ENCODE data around the gene RAD51B.

RAD51B gene

DNA sequence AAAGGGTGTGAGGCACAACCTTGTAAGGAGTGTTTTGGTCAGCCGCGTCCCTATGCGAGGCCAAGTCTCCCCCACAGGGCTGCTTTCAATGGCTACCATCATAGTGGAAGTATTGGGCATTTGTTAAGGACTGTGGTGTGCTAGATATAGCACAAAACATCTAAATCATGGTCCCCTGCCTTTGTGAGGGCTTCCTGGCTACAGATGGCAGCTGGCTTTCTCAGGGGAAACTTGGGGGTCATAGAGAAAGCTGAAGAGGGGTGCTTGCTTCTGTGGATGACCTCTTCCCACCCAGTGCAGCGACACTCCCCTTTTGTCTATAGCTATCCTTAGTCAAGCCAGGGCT lies 657.5 kb downstream of the RAD51B start:
- TF ChIP-seq POLR2A (IDR thresholded peaks at IDR 0.05; ENCODE audit: low read depth, low read length) (no peak), POLR2AphosphoS5 (IDR thresholded peaks at IDR 0.05; ENCODE audit: low read depth, low read length) (no peak), TAF1 (IDR thresholded peaks at IDR 0.05; ENCODE audit: borderline replicate concordance, low read depth, low read length) (no peak)
- no peak for DNase-seq (ENCODE audit: insufficient read length)
- FAIRE-seq, result peak; percentile 73

GRCh38 chr14:68477461-68478085 lies 658.0 kb downstream of the RAD51B start:
- FAIRE-seq (no peak), DNase-seq (ENCODE audit: insufficient read length) (no peak)
- TF ChIP-seq TAF1 (IDR thresholded peaks at IDR 0.05; ENCODE audit: borderline replicate concordance, low read depth, low read length) (no peak), POLR2A (IDR thresholded peaks at IDR 0.05; ENCODE audit: low read depth, low read length) (no peak), POLR2AphosphoS5 (IDR thresholded peaks at IDR 0.05; ENCODE audit: low read depth, low read length) (no peak)

GRCh38 chr14:68479247-68479646 lies 659.7 kb downstream of the RAD51B start:
- TF ChIP-seq TAF1 (IDR thresholded peaks at IDR 0.05; ENCODE audit: borderline replicate concordance, low read depth, low read length) (no peak), POLR2AphosphoS5 (IDR thresholded peaks at IDR 0.05; ENCODE audit: low read depth, low read length) (no peak), POLR2A (IDR thresholded peaks at IDR 0.05; ENCODE audit: low read depth, low read length) (no peak)
- DNase-seq (ENCODE audit: insufficient read length), result no peak
- no peak for FAIRE-seq

- no peak for FAIRE-seq
- no peak for TF ChIP-seq POLR2A (IDR thresholded peaks at IDR 0.05; ENCODE audit: low read depth, low read length)
- TF ChIP-seq POLR2AphosphoS5 (IDR thresholded peaks at IDR 0.05; ENCODE audit: low read depth, low read length), result no peak
- TF ChIP-seq TAF1 (IDR thresholded peaks at IDR 0.05; ENCODE audit: borderline replicate concordance, low read depth, low read length), result no peak
- DNase-seq (ENCODE audit: insufficient read length), result no peak
Measured at GRCh38 chr14:68482018-68482417, 662.4 kb downstream of the RAD51B start.

DNA sequence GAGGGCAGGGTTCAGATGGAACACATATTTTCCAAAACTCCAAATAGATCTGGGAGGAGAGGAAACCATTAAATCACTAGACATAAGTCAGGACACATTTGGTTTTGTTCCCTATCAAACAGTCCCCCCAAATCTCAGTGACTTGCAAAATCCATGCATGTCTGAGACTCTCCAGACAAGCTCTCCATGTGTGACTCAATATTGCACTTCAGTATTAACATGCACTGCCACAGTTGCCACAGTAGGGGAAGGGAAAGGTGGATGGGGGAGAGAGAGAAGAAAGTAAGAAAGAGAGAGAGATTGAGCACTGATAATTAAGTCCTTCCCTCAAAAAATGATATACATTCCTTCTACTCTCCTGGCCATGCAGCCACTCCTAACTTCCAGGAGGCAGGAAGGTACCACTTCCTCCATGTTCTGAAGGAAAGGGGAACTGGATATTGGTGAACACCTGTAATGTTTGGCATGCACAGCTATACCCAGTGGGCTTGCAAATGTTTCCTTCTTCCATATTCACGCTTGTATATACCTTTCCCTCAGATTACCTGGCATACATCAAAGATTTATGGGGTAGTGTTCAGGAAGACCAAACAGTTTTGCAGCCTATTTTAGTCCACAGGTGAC lies 663.3 kb downstream of the RAD51B start:
- FAIRE-seq (no peak), DNase-seq (ENCODE audit: insufficient read length) (no peak)
- no peak for TF ChIP-seq POLR2AphosphoS5 (IDR thresholded peaks at IDR 0.05; ENCODE audit: low read depth, low read length)
- TF ChIP-seq POLR2A (IDR thresholded peaks at IDR 0.05; ENCODE audit: low read depth, low read length), result no peak
- TF ChIP-seq TAF1 (IDR thresholded peaks at IDR 0.05; ENCODE audit: borderline replicate concordance, low read depth, low read length), result no peak

DNA sequence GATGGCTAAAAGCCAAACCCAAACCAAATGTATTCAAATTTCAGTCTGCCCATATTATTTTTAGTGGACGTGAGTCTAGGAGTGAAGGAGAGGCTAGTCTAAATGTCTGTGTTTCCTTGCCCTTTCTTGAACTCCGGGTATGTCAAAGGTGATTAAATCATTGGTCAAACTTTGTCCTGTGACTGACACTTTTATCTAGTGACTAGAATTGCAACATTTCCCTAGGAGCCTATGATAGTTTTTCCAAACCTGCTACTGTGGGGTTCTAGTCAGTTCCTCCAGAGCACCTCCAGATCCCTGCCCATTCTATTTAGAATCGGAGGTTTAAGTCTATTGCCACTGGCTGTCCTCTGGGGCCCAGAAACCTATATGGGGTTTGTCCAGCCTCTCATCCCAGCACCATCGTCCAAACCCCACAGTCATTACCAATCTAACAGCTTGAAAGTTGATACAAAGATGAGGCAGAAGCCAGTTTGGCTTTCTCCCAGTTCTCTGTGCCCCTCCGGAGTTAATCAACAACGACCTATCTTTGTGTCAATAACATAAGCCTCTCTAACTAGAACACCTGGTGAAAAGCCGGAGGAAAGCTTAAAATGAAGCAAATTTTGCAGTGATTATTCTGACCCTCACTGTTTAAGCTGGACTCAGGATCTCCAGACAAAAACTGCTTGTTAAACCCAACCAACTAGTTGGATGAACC lies 666.6 kb downstream of the RAD51B start:
- DNase-seq (ENCODE audit: insufficient read length), result no peak
- TF ChIP-seq POLR2AphosphoS5 (IDR thresholded peaks at IDR 0.05; ENCODE audit: low read depth, low read length) (no peak), POLR2A (IDR thresholded peaks at IDR 0.05; ENCODE audit: low read depth, low read length) (no peak), TAF1 (IDR thresholded peaks at IDR 0.05; ENCODE audit: borderline replicate concordance, low read depth, low read length) (no peak)
- no peak for FAIRE-seq

DNA sequence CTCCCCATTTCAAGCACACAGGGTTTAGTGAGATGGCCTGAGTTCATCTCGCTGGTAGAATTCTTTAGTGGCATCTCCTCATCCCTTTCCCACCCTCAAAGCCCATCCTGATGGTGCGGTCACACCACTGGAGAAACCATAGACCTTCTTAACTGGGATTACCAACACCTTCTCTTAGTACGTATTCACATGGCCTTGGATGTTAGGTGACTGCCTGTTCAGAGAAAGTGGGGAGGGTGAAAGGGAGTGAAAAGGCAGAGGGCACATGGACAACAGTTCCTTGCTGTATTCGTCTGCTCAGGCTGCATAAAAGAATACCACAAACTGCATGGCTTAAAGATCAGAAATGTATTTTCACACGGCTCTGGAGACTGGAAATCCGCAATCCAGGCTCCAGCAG lies 667.2 kb downstream of the RAD51B start:
- no peak for TF ChIP-seq POLR2A (IDR thresholded peaks at IDR 0.05; ENCODE audit: low read depth, low read length)
- no peak for TF ChIP-seq POLR2AphosphoS5 (IDR thresholded peaks at IDR 0.05; ENCODE audit: low read depth, low read length)
- no peak for TF ChIP-seq TAF1 (IDR thresholded peaks at IDR 0.05; ENCODE audit: borderline replicate concordance, low read depth, low read length)
- DNase-seq (ENCODE audit: insufficient read length), result no peak
- FAIRE-seq, result no peak

DNA sequence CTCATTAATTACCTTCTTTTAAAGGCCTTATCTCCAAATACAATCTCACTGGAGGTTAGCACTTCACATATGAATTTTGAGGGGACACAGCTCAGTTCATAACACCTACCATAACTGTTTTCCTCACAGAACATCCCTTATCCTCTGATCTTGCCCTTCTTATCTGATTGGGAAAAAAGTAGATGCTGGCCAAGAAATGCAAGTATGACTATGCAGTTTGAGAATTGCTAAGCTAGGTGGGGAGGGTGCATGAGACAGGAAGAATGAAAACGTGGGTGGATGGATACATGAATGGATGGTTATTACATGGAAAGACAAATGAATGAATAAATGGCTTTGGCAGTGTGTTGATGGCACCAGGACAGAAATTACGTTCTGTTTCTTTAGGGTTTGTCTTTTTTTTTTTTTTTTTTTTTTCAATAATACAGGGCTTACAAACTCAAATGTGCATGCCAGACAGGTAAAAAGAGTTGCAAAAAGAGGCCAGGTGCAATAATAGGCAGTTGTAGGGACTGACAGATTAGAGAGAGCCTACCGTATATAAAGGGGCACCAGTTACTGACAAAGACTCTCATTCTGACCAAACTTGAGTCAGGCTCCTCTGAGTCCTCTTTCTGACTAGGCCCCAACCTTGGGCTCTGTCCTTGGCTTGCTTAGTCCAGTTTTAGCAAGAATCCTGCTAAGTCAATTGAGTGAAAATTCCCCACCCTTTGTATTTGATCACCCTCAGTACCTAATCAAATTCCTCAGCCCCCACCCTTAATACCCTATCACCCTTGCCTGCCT lies 668.4 kb downstream of the RAD51B start:
- DNase-seq (ENCODE audit: insufficient read length), result no peak
- no peak for TF ChIP-seq POLR2A (IDR thresholded peaks at IDR 0.05; ENCODE audit: low read depth, low read length)
- TF ChIP-seq TAF1 (IDR thresholded peaks at IDR 0.05; ENCODE audit: borderline replicate concordance, low read depth, low read length), result no peak
- TF ChIP-seq POLR2AphosphoS5 (IDR thresholded peaks at IDR 0.05; ENCODE audit: low read depth, low read length), result no peak
- no peak for FAIRE-seq

DNA sequence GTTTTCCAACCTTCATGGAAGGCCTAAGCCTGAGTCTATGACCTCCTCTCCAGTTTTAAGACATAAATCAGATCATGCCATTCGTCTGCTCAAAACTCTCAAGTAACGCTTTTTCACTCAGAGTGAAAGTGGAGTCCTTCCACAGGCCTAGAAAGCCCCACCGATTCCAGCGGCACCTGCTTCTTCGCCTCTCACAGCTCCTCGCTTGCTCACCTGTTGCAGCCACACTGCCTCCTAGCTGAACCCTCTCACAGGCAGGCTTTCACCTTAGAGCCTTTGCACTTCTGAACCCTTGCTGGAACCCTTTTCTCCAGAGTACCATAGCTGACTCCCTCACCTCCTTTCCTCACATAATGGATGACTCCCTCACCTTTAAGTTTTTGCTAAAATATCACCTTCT lies 672.2 kb downstream of the RAD51B start:
- DNase-seq (ENCODE audit: insufficient read length) (no peak), FAIRE-seq (peak; percentile 40)
- TF ChIP-seq TAF1 (IDR thresholded peaks at IDR 0.05; ENCODE audit: borderline replicate concordance, low read depth, low read length) (no peak), POLR2A (IDR thresholded peaks at IDR 0.05; ENCODE audit: low read depth, low read length) (no peak), POLR2AphosphoS5 (IDR thresholded peaks at IDR 0.05; ENCODE audit: low read depth, low read length) (no peak)

DNA sequence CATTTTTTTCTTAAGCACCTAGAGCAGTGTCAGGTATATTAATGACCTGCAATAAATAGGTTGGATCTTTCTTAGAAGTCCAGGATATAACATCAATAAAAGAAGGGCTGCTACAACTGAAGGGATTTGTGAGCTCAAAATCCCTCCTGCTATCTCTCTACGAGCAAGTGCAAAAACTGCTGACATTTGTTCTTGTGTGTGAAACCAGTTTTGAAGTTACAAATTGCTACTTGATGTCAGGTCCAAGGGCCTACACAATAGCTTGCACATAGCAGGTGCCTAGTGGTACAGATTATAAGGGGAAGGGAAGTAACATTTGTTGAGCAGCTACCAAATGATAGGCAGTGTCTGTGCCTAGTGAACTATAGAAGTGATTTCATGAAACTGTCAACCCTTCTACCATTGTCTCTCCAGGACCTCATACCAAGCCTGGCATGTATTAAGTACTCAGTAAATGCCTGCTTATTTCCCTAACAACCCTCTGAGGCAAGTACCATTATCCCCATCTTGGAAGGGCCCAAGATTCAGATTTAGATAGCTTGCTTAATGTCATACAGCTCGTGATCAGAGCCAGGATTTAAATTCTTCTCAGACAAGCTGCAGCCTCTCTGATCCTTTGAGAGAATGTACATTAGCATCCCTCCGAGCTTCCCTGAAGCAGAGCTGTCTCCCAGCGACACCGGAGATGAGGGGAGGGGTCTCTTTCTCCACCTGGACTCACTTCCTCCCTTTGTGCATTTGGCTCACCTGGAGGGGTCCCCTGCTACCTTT lies 673.0 kb downstream of the RAD51B start:
- DNase-seq (ENCODE audit: insufficient read length) (no peak), FAIRE-seq (peak; percentile 46)
- TF ChIP-seq POLR2AphosphoS5 (IDR thresholded peaks at IDR 0.05; ENCODE audit: low read depth, low read length), result no peak
- TF ChIP-seq TAF1 (IDR thresholded peaks at IDR 0.05; ENCODE audit: borderline replicate concordance, low read depth, low read length), result no peak
- no peak for TF ChIP-seq POLR2A (IDR thresholded peaks at IDR 0.05; ENCODE audit: low read depth, low read length)

Data from GM12892 (cell line).